ENCODE measurements around the gene GALNT18.

GALNT18 gene

GRCh38 chr11:11426226-11426952 is 195.4 kb downstream of the GALNT18 start:
- DNase-seq = no peak

GRCh38 chr11:11425806-11426205 is 196.0 kb downstream of the GALNT18 start:
- no peak for DNase-seq

- no peak for DNase-seq
These were observed 197.1 kb downstream of the GALNT18 start for GRCh38 chr11:11424688-11425087.

GRCh38 chr11:11422411-11423128 is 199.2 kb downstream of the GALNT18 start:
- no peak for DNase-seq

GRCh38 chr11:11421509-11421908 is 200.3 kb downstream of the GALNT18 start:
- no peak for DNase-seq

- no peak for DNase-seq
These were observed 200.9 kb downstream of the GALNT18 start for GRCh38 chr11:11420899-11421285.

- DNase-seq = no peak
These were observed 201.5 kb downstream of the GALNT18 start for GRCh38 chr11:11420191-11420898.

GRCh38 chr11:11419747-11420146 is 202.1 kb downstream of the GALNT18 start:
- DNase-seq = no peak

GRCh38 chr11:11416917-11417316 is 204.9 kb downstream of the GALNT18 start:
- no peak for DNase-seq

GRCh38 chr11:11416502-11416901 is 205.3 kb downstream of the GALNT18 start:
- no peak for DNase-seq

GRCh38 chr11:11415901-11416300 is 205.9 kb downstream of the GALNT18 start:
- DNase-seq = no peak

- no peak for DNase-seq
These were observed 206.8 kb downstream of the GALNT18 start for GRCh38 chr11:11414996-11415395.

GRCh38 chr11:11413776-11414175 is 208.0 kb downstream of the GALNT18 start:
- no peak for DNase-seq

GRCh38 chr11:11411401-11411985 is 210.3 kb downstream of the GALNT18 start:
- no peak for DNase-seq

- DNase-seq = no peak
These were observed 211.9 kb downstream of the GALNT18 start for GRCh38 chr11:11409901-11410300.

- no peak for DNase-seq
These were observed 212.6 kb downstream of the GALNT18 start for GRCh38 chr11:11409224-11409623.

GRCh38 chr11:11408436-11409221 is 213.2 kb downstream of the GALNT18 start:
- DNase-seq = no peak

- DNase-seq = no peak
These were observed 214.1 kb downstream of the GALNT18 start for GRCh38 chr11:11407763-11408084.

- DNase-seq = peak; percentile 42
These were observed 214.6 kb downstream of the GALNT18 start for GRCh38 chr11:11407065-11407762.

GRCh38 chr11:11406652-11407051 is 215.2 kb downstream of the GALNT18 start:
- no peak for DNase-seq

- DNase-seq = peak; percentile 78
These were observed 217.8 kb downstream of the GALNT18 start for GRCh38 chr11:11403763-11404725.
